ENCODE results near the gene ETV1.

GRCh38 chr7:13878154-13878553 lies 111.3 kb downstream of the ETV1 start:
- TF ChIP-seq CTCF (IDR thresholded peaks at IDR 0.05) (no peak), EP300 (IDR thresholded peaks at IDR 0.05) (no peak), POLR2A (IDR thresholded peaks at IDR 0.05) (no peak)
